ENCODE measurements around the gene CCR7. TPM values are rescaled to one million over a fixed set of nuclear protein-coding genes. Genes with fewer than 3 reads are reported as not detected.
A peak's percentile ranks its signal among the peaks of the same experiment; 100 is the strongest.

The CCR7 gene
- polyA plus RNA-seq, 2 of the 4 experiments (the other 2 are of a cell fraction): 0.84 to 1.4 TPM

- Histone ChIP-seq H3K4me2 (peak overlapping the region; percentile 69; the same call in 1 of the 3 replicates), H3K9me3 (no peaks in the 10 kb centered on the region), H3K27ac (peak overlapping the region; percentile 95 to 99), H3K4me3 (no peak overlapping the region), H3K4me1 (peaks cover 54% of the 10 kb centered on the region)
- ATAC-seq (no peak), DNase-seq (ENCODE audit: low read depth in 1 of 2, low spot score in 1 of 2) (no peak), FAIRE-seq (no peak)
- ChIA-PET POLR2A (interaction anchor here (1.6 to 4.9 kb wide), 6 partner anchors 10 to 99 kb away, joined by 18 to 27 read pairs (median 20); no protein-coding TSS in a partner anchor), CTCF (interaction anchor here (0.8 to 26.0 kb wide), 29 partner anchors 7 to 258 kb away, joined by 3 to 1144 read pairs (median 21); partner anchors contain the start of genes GJD3, IGFBP4, TNS4 and TOP2A)
- TF ChIP-seq MYC (IDR thresholded peaks at IDR 0.05; ENCODE audit: borderline replicate concordance, low read length) (no peak), RARB (CRISPR knock-in tag; IDR thresholded peaks at IDR 0.05) (no peak), ZSCAN20 (CRISPR knock-in tag; IDR thresholded peaks at IDR 0.05) (no peak), CHD4 (IDR thresholded peaks at IDR 0.05; ENCODE audit: borderline replicate concordance) (no peak), RFX5 (IDR thresholded peaks at IDR 0.05) (no peak), ESRRA (IDR thresholded peaks at IDR 0.05; ENCODE audit: borderline replicate concordance, low read length) (no peak), ZC3H11A (IDR thresholded peaks at IDR 0.05) (no peak), NPAS2 (CRISPR knock-in tag; IDR thresholded peaks at IDR 0.05; ENCODE audit: borderline replicate concordance) (no peak), FOSB (CRISPR knock-in tag; IDR thresholded peaks at IDR 0.05) (no peak), FOSL2 (IDR thresholded peaks at IDR 0.05) (no peak), FOSL2 (CRISPR knock-in tag; IDR thresholded peaks at IDR 0.05) (no peak), POLR2A (IDR thresholded peaks at IDR 0.05; ENCODE audit: low read length) (no peak), FOXS1 (CRISPR knock-in tag; IDR thresholded peaks at IDR 0.05) (no peak)
- 98% methylated on average over 3 of the region's 3 CpGs for WGBS (ENCODE audit: missing lambda C conversion rate)
These were observed 3.9 kb downstream of the CCR7 start for GRCh38 chr17:40561294-40561870.

GRCh38 chr17:40560592-40561293, 4.5 kb downstream of the CCR7 start:
- Histone ChIP-seq H3K4me2 (peak overlapping the region; percentile 69), H3K27ac (peak overlapping the region; percentile 95 to 99), H3K9me3 (no peaks in the 10 kb centered on the region), H3K4me1 (peaks cover 60% of the 10 kb centered on the region), H3K4me3 (no peak overlapping the region)
- 70% methylated on average over 24 of the region's 24 CpGs for WGBS (ENCODE audit: missing lambda C conversion rate)
- ATAC-seq (no peak; a peak in 1 of 6 replicates), DNase-seq (ENCODE audit: low read depth in 1 of 2, low spot score in 1 of 2) (no peak), FAIRE-seq (no peak)
- CTCF ChIA-PET: interaction anchor here (0.5 to 26.0 kb wide), 53 partner anchors 9 to 1110 kb away, joined by 3 to 1144 read pairs (median 7); partner anchors contain the start of genes GJD3, IGFBP4, TNS4 and TOP2A
- peak; percentile 4 for TF ChIP-seq CHD2 (IDR thresholded peaks at IDR 0.05; ENCODE audit: low read length, partially characterized antibody)
- TF ChIP-seq RARB (CRISPR knock-in tag; IDR thresholded peaks at IDR 0.05): 0 out of 2 replicates have a peak, but pooled peaks have one; percentile 36
- TF ChIP-seq ZFP36 (IDR thresholded peaks at IDR 0.05; ENCODE audit: borderline replicate concordance, partially characterized antibody): no peak
- POLR2A ChIA-PET: interaction anchor here (0.7 to 4.9 kb wide), 16 partner anchors 9 to 198 kb away, joined by 3 to 27 read pairs (median 10); partner anchors contain the start of genes IGFBP4 and TOP2A

GRCh38 chr17:40559954-40560591, 5.2 kb downstream of the CCR7 start:
- ChIA-PET CTCF (interaction anchor here (0.6 to 26.0 kb wide), 62 partner anchors 10 to 1110 kb away, joined by 3 to 1144 read pairs (median 6); partner anchors contain the start of genes GJD3, IGFBP4, TNS4 and TOP2A), POLR2A (interaction anchor here (0.5 to 4.9 kb wide), 21 partner anchors 9 to 198 kb away, joined by 3 to 27 read pairs (median 7); partner anchors contain the start of genes IGFBP4 and TOP2A)
- Histone ChIP-seq H3K4me2 (peak overlapping the region; percentile 69), H3K27ac (peak overlapping the region; percentile 95 to 99), H3K4me3 (no peak overlapping the region), H3K9me3 (no peaks in the 10 kb centered on the region), H3K4me1 (peaks cover 60% of the 10 kb centered on the region)
- 19% methylated on average over 12 of the region's 13 CpGs for whole genome bisulfite sequencing (ENCODE audit: missing lambda C conversion rate)
- FAIRE-seq (peak; percentile 97), ATAC-seq (peak; percentile 84 to 90), DNase-seq (ENCODE audit: low read depth in 1 of 2, low spot score in 1 of 2) (peak; percentile 97 to 99)
- TF ChIP-seq CBX8 (IDR thresholded peaks at IDR 0.05) (no peak), RFX5 (IDR thresholded peaks at IDR 0.05) (no peak), CBX2 (IDR thresholded peaks at IDR 0.05; ENCODE audit: borderline replicate concordance, low read depth) (no peak), ATOH8 (CRISPR knock-in tag; IDR thresholded peaks at IDR 0.05; ENCODE audit: low read depth) (peak; percentile 93), TP53 (CRISPR knock-in tag; IDR thresholded peaks at IDR 0.05) (peak; percentile 91; the same call in 1 of the 2 replicates), PHF8 (IDR thresholded peaks at IDR 0.05; ENCODE audit: borderline replicate concordance, low read depth) (no peak), ZC3H11A (IDR thresholded peaks at IDR 0.05) (no peak), CEBPB (IDR thresholded peaks at IDR 0.05) (peak; percentile 19 to 65; a peak in 3 of 4 replicates), HES2 (IDR thresholded peaks at IDR 0.05) (no peak), MAZ (IDR thresholded peaks at IDR 0.05; ENCODE audit: borderline replicate concordance, low read depth, low read length) (no peak), EHMT2 (IDR thresholded peaks at IDR 0.05; ENCODE audit: low read depth) (no peak), JUNB (IDR thresholded peaks at IDR 0.05) (no peak), ELK1 (IDR thresholded peaks at IDR 0.05; ENCODE audit: low read depth, low read length) (no peak), HDAC2 (IDR thresholded peaks at IDR 0.05) (no peak; the same call in 1 of the 2 replicates), RCOR1 (IDR thresholded peaks at IDR 0.05; ENCODE audit: low read depth, low read length) (no peak), POLR2AphosphoS2 (conservative IDR thresholded peaks at IDR 0.05; ENCODE audit: low read length) (peak; percentile 84), NPAS2 (CRISPR knock-in tag; IDR thresholded peaks at IDR 0.05; ENCODE audit: borderline replicate concordance) (no peak), HOXB13 (CRISPR knock-in tag; IDR thresholded peaks at IDR 0.05; ENCODE audit: low read depth) (peak; percentile 95; the same call in 1 of the 2 replicates), SREBF2 (IDR thresholded peaks at IDR 0.05) (no peak)
